COR-L47 (cell line): Measurements from ENCODE around the gene ZNF770.
"Not testable (repeated sequence)": the region's sequence is repeated elsewhere in the genome, so short reads cannot be mapped to it uniquely, and the experiment has no call there.

Experiments used
- DNase-seq: peaks from one replicate; lab custom pipeline; 2025; lab: John Stamatoyannopoulos, UW

Gene ZNF770

DNA sequence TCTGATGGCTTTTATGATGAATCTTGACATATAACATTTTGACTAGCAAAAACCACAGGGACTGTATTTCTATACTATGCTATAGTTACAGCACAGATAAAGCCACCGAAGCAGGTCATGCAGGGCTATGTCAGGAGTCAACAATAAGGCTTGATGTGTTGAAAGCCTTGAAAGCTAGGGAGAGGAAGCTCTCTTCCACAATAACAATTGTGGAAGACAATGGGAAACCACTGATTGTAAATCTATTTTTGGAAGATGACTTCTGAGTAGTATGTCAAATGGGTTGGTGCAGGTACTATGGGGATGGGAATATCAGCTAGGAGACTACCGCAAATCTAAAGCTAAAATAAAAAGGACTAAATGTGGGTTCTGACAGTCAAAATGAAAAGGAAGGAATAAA lies 14.6 kb downstream of the ZNF770 start:
- DNase-seq = no peak

DNA sequence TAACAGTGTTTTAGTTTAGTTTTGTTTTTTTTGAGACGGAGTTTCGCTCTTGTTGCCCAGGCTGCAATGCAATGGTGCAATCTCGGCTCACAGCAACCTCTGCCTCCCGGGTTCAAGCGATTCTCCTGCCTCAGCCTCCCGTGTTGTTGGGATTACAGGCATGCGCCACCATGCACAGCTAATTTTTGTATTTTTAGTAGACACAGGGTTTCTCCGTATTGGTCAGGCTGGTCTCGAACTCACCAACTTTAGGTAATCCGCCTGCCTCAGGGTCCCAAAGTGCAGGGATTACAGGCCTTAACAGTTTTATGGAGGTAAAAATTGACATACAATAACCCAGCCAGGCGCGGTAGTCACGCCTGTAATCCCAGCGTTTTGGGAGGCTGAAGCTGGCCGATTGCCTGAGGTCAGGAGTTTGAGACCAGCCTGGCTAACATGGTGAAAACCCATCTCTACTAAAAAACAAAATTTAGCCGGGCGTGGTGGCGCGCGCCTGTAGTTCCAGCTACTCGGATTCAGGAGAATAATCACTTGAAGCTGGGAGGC lies 17.9 kb downstream of the ZNF770 start:
- DNase-seq = not testable (repeated sequence)

DNA sequence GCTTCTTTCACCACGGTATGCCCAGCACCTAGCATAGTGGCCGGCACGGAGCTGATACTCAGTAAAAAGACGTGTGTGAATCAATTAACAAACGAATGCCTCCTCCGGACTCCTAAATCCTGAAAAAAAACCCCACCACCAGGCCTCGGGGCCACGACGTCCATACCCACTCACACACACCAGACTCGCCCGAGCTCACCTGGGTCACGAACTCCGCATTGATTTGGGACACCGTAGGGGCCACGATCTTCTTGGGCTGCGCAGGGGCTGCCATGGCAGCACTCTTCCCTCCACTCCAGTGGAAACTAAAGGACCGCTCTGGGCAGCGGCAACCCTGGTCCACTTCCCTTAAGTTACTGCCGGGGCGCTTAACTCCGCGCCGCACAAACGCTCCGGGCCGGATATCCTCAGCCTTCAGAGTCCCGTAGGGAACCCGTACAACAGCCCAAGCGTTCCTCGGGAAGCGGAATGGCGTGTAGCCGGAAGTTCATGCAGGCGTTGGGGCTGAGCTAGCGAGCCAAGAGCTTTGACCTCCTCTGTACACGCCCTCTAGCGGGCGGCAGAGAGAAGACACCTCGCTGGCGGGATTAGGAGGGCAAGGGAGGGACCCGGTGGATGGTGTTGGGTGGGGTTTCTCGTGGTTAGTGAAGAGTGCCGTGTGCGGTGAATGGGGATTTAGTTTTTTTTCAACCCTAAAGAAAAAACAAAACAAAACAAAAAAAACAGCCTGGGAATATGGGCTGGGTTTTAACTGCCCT lies 18.6 kb downstream of the ZNF770 start, which contains the start of gene AQR:
Gene AQR (minus strand): TSS at position 403 of the 758 bp plus-strand sequence. CDS start 129 bp downstream, at position 274.
- DNase-seq = peak; percentile 97

DNA sequence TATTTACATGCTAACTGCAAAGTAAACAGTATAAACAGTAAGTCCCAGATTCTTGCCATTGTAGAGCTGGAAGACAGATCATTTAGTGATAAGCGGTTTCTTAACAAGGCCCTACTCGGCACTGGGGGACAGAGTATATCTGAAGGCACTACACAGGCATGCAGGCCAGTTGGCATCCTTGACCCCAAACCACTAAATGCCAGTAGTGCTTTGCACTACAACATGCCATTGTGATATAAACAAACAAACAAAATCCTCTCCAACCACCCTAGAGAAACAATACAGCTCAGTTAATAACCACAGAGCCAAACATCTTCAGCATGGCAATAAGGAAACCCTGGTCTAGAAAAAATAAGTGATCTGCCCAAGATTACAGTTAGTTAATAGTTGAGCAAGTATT lies 23.8 kb downstream of the ZNF770 start:
- DNase-seq = no peak

DNA sequence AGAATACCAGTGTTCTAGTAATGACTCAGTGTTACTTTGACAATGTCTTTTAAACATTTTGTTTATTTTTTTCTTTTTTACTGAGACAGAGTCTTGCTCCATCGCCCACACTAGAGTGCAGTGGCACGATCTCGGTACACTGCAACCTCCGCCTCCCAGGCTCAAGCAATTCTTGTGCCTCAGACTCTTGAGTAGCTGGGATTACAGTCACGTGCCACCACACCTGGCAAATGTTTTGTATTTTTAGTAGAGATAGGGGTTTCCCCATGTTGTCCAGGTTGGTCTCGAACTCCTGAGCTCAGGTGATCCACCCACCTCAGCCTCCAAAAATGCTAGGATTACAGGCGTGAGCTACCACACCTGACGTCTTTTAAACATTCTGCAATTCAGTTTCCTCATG lies 34.2 kb downstream of the ZNF770 start:
- DNase-seq = no peak

DNA sequence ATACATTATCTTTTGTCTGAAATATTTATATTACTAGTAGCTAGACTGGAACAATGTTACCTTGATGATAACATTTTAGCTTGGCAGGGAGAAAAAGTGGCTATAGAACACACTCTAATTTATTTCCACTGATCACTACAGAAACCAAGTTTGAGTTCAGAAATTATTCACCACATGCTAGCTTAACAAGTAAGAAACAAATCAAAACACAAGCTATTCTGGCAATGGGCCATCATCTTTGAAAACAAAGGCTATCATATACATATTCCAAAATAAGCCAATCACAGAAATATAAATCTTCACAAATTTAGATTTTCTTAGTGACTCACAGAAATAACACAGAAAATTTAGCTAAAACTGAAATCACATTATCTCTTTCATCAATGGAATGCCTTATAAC lies 35.6 kb downstream of the ZNF770 start:
- DNase-seq = no peak

DNA sequence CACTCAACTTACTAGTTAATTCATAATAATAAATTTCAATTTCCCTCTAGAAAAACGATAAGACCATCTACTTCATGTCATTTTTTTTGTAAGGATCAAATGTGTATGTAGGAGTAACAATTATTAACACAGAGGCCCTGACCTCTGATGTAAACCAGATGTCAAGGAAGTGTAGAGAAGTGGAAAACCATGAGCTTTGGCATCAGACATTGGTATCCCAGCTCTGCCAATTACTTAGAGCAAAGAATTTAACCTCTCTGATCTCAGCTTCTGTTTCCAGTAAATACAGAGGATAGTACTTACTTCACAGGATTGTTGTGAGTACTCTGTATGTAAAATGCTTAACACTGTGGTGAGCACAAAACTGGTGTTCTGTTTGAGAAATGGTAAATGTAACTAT lies 36.1 kb downstream of the ZNF770 start:
- DNase-seq = no peak

DNA sequence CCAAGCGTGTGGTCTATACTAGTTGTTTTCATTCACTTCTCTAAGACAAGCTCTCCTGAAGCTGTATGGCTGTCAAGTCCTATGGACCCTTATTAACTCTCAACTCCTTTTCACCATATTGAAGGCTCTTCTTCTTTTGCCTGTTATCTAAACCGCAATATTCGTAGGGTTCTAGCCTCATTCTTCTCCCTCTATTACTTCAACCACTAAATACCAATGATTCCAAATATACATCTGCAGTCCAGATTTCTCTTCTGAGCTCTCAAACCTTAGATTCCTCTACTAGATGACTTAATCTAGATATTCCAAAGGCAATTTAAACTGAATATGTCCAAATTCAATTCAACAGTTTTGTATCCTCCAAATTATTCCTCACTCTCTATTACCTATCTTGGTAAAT lies 43.2 kb downstream of the ZNF770 start:
- DNase-seq = no peak

DNA sequence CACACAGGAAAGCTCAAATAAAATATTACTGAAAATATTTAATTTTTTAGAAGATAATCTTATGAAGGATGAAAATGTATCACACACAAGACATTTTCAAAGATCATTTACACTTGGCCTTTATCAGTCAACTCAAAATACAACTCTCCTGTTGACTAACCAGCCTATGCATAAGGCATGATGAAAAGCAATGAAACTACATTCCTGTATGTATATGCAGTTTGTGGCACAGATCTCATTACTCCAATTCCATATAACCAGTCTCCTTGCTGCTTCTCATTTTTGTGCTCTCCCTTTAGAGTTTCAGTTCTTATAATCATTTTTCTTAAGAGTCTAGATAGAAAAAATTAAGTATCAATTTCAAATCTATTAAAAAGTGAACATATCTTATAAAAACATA lies 44.4 kb downstream of the ZNF770 start:
- DNase-seq = no peak

DNA sequence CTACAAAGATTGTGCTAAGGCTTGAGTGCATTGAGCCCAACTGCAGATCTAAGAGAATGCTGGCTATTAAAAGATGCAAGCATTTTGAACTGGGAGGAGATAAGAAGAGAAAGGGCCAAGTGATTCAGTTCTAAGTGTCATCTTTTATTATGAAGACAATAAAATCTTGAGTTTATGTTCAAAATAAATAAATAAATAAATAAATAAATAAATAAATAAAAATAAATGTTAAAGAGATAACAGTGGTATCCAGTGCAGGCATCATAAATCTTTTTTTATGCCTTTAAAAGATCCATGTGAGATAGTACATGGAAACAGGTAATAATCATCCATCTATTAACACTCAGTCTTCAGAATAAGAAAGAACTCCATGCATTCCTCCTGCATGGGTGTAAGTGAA lies 44.8 kb downstream of the ZNF770 start:
- not testable (repeated sequence) for DNase-seq

DNA sequence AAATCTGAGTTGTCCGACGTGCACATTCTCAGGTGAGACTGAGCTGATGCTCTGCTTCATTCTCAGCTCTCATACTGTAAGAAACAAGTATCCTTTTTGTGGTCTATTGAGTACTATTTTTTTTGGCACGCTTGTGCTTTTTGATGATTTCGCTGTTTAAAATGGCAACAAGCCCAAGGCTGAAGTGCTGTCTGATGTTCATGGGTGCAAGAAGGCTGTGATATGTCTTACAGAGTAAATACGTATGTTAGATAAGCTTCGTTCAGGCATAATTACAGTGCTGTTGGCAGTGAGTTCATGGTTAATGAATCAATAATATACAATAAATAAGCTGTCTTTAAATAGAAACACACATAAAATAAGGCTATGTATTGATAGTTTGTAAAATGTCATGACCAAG lies 45.7 kb downstream of the ZNF770 start:
- DNase-seq = no peak

DNA sequence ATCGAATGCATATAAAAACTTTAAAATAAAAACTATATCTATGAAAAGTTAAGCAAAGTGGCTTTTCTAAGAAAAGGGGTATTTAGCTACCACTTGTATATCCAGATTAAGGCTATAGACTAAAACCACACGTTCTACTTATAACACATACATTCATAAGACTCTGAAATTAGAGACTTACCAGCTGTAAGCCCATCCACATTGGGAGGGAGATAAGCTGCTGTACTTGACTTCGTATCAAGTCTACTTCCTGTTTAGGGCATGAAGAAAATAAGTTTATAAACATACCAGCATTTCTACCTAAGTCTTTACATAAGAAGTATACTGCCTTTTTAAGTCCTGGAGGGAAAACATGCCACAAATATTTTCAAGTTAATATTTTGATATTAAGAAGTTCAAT lies 46.3 kb downstream of the ZNF770 start:
- no peak for DNase-seq

DNA sequence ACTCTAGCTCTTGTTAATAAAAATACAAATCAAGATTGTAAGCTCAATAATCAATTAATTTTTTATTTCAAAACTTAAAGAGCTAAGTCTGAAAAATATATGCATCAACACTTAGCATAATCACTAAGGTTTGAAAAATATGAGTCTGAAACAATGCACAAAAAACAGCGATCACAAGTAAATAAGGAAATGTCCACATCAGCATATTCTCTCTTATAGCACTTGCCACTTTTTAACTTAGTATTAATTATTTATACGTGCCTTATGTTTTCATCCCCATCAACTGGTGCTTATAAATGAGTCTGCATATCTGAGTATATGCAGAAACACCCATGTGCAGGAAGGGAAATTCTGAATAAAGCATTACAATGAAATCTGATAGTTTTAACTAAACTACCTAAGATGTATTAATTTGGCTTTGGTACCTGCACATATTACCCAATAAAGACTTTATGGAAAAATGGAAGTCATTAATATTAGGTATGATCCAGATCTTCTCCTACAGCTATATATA lies 46.8 kb downstream of the ZNF770 start:
- DNase-seq = no peak

DNA sequence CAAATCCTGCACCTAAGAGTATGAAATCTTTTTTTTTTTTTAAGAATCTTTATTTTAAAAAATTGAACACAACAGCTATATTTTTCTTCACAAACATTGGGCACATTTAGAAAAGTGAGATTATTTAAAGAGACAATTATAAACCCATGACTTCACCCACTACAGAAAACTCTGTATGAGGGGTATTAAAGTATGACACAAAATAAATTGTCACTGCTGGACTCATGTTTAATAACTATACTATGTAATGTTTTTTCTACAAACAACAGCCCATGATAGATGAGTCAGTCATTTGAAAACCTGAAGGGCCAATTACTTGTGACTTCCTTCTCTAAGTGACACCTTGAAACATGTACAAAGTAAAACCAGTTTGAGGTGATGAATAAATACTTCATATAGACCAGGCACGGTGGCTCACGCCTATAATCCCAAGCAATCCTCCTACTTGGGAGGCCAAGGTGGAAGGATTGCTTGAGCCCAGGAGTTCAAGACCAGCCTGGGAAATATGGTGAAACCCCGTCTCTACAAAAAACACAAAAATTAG lies 54.6 kb downstream of the ZNF770 start:
- no peak for DNase-seq

DNA sequence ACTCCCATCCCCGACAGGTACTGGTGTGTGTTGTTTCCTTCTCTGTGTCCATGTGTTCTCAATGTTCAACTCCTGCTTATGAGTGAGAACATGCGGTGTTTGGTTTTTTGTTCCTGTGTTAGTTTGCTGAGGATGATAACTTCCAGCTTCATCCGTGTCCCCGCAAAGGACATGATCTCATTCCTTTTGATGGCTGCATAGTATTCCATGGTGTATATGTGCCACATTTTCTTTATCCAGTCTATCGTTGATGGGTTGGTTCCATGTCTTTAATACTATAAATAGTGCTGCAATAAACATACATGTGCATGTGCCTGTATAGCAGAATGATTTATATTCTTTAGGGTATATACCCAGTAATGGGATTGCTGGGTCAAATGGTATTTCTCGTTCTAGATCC lies 59.7 kb downstream of the ZNF770 start:
- DNase-seq = not testable (repeated sequence)
